ENCODE measurements around the gene CRNKL1. TPM values are rescaled to one million over a fixed set of nuclear protein-coding genes. Genes with fewer than 3 reads are reported as not detected.

CRNKL1 gene
- polyA plus RNA-seq, 3 donors, result 4.0 to 7.4 (median 5.9) TPM

DNA sequence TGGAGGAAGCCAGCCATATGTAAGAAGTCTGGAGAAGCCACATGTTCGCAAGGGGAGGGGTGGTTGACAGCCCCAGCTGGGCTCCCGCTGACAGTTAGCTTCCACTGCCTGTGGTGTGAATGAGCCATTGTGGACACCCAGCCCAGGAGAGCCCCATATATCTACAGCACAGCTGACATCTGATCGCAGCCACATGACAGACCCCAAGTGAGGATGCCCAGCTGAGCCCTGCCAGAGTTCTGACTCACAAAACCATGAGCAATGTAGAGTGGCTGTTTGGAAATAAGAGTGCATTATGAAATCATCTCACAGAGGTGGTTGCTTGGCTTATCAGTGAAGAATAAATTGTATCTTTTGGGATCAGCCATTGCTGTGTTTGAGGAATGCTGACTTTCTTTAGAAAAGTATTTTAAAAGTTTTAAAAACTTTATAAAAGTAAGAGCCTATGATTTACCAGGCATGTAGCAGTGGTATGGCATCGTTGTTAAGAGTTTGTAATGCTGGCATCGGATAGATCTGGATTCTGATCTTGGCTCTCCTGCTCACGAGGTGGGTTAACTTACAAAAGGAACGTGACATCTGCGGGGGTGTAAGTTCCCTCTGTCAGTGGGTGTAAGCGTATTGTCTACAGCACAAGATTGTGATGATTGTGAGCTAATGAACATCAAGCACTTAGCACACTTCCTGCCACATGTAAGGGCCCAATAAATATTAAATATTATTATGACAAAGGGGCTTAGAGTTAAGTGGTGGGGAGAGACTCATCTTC is 24.2 kb upstream of the CRNKL1 start:
- H3K36me3 Mint-ChIP-seq, result no peaks in the 10 kb centered on the region
- Histone ChIP-seq H3K4me3 (replicated peaks in 1 of 3; ENCODE audit: low read depth in 2 of 3, low read length in 3 of 3) (no peak overlapping the region), H3K27me3 (ENCODE audit: control insufficient read depth in 2 of 2, insufficient read depth in 2 of 2, low read length in 2 of 2) (peaks cover 0 to 2% of the 10 kb centered on the region in 2 donors), H4K20me1 (ENCODE audit: insufficient read depth, low read length) (no peaks in the 10 kb centered on the region), H3K9ac (ENCODE audit: insufficient read depth, low read length, poor library complexity, severe bottlenecking) (no peak overlapping the region), H3K4me2 (replicated peaks; ENCODE audit: extremely low read depth, low read length, poor library complexity, severe bottlenecking) (no peak overlapping the region), H3K36me3 (replicated peaks in 1 of 2; ENCODE audit: control insufficient read depth in 1 of 2, insufficient read depth in 2 of 2, low read length in 2 of 2) (no peaks in the 10 kb centered on the region), H2AFZ (ENCODE audit: insufficient read depth, low read depth, low read length, poor library complexity, severe bottlenecking) (no peak overlapping the region), H3K4me1 (ENCODE audit: control insufficient read depth in 1 of 2, insufficient read depth in 2 of 2, low read length in 2 of 2) (no peaks in the 10 kb centered on the region), H3K79me2 (ENCODE audit: insufficient read depth, low read length) (no peaks in the 10 kb centered on the region), H3K9me3 (replicated peaks in 1 of 2; ENCODE audit: control insufficient read depth in 1 of 2, insufficient read depth in 1 of 2, low read length in 2 of 2) (no peaks in the 10 kb centered on the region), H3K27ac (ENCODE audit: low read depth in 1 of 2, low read length in 2 of 2) (no peak overlapping the region)
- H3K4me1 Mint-ChIP-seq, result no peaks in the 10 kb centered on the region
- intact Hi-C loops (cut with micrococcal nuclease), result no loop called here
- H3K27ac Mint-ChIP-seq, result peak overlapping the region in 1 of 7 donors; percentile 47
- H3K9me3 Mint-ChIP-seq, result peaks cover 0 to 2% (median 0%) of the 10 kb centered on the region in 7 donors
- peaks cover 6 to 15% (median 8%) of the 10 kb centered on the region in 3 donors for H3K27me3 Mint-ChIP-seq (ENCODE audit: low read depth in 3 of 3)
- no peak overlapping the region for H3K4me3 Mint-ChIP-seq
- TF ChIP-seq, protein P1, sequence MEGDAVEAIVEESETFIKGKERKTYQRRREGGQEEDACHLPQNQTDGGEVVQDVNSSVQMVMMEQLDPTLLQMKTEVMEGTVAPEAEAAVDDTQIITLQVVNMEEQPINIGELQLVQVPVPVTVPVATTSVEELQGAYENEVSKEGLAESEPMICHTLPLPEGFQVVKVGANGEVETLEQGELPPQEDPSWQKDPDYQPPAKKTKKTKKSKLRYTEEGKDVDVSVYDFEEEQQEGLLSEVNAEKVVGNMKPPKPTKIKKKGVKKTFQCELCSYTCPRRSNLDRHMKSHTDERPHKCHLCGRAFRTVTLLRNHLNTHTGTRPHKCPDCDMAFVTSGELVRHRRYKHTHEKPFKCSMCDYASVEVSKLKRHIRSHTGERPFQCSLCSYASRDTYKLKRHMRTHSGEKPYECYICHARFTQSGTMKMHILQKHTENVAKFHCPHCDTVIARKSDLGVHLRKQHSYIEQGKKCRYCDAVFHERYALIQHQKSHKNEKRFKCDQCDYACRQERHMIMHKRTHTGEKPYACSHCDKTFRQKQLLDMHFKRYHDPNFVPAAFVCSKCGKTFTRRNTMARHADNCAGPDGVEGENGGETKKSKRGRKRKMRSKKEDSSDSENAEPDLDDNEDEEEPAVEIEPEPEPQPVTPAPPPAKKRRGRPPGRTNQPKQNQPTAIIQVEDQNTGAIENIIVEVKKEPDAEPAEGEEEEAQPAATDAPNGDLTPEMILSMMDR (IDR thresholded peaks at IDR 0.05), result no peak
- DNase-seq, result peak in 1 of 3 donors; percentile 24
- WGBS (ENCODE audit: insufficient coverage), result 86% methylated on average over 3 of the region's 9 CpGs

DNA sequence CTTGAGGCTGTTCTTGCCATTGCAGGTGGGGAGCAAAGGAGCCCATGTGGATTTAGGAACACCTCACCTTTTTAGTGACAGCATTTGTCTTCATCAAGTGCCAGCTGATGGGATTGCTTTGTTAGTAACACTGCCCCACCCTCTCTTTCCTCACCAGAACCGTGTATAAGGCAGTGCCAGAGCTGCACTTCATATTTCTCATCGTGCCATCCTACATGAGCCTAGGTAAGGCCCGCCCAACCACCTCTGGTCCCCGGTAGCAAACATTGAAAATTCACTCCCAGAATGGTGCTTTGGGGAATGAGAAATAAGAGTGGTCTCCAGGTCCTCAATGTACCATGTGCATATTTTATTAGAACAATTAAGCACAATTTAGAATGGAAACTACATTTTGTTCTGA is 22.8 kb upstream of the CRNKL1 start:
- Mint-ChIP-seq H3K36me3 (no peaks in the 10 kb centered on the region), H3K27ac (no peak overlapping the region), H3K27me3 (ENCODE audit: low read depth in 3 of 3) (peaks cover 3 to 11% (median 5%) of the 10 kb centered on the region in 3 donors), H3K4me3 (no peak overlapping the region), H3K4me1 (peaks cover 5% of the 10 kb centered on the region), H3K9me3 (peaks cover 0 to 2% (median 0%) of the 10 kb centered on the region in 7 donors)
- Histone ChIP-seq H3K4me3 (replicated peaks in 1 of 3; ENCODE audit: low read depth in 2 of 3, low read length in 3 of 3) (no peak overlapping the region), H3K4me2 (replicated peaks; ENCODE audit: extremely low read depth, low read length, poor library complexity, severe bottlenecking) (no peak overlapping the region), H3K9me3 (replicated peaks in 1 of 2; ENCODE audit: control insufficient read depth in 1 of 2, insufficient read depth in 1 of 2, low read length in 2 of 2) (no peaks in the 10 kb centered on the region), H3K27me3 (ENCODE audit: control insufficient read depth in 2 of 2, insufficient read depth in 2 of 2, low read length in 2 of 2) (no peaks in the 10 kb centered on the region), H3K27ac (ENCODE audit: low read depth in 1 of 2, low read length in 2 of 2) (no peak overlapping the region), H2AFZ (ENCODE audit: insufficient read depth, low read depth, low read length, poor library complexity, severe bottlenecking) (no peak overlapping the region), H3K79me2 (ENCODE audit: insufficient read depth, low read length) (no peaks in the 10 kb centered on the region), H3K36me3 (replicated peaks in 1 of 2; ENCODE audit: control insufficient read depth in 1 of 2, insufficient read depth in 2 of 2, low read length in 2 of 2) (no peaks in the 10 kb centered on the region), H4K20me1 (ENCODE audit: insufficient read depth, low read length) (no peaks in the 10 kb centered on the region), H3K9ac (ENCODE audit: insufficient read depth, low read length, poor library complexity, severe bottlenecking) (no peak overlapping the region), H3K4me1 (ENCODE audit: control insufficient read depth in 1 of 2, insufficient read depth in 2 of 2, low read length in 2 of 2) (no peaks in the 10 kb centered on the region)
- TF ChIP-seq, protein P1 (IDR thresholded peaks at IDR 0.05), result no peak
- intact Hi-C loops (cut with micrococcal nuclease), result no loop called here
- no peak for DNase-seq
- 90% methylated on average over 2 of the region's 4 CpGs for WGBS (ENCODE audit: insufficient coverage)
